HepG2 (cell line): Measurements from ENCODE around the gene C1orf35. TPM values are rescaled to one million over a fixed set of nuclear protein-coding genes. Genes with fewer than 3 reads are reported as not detected.
A peak's percentile ranks its signal among the peaks of the same experiment; 100 is the strongest.

Experiments used
- DNMT1 ChIP-seq: sonication (generic); formaldehyde crosslinking; IDR thresholded peaks from 2 replicates; pipeline ENCODE4 v1.5.1; 2020; ENCODE audit warnings: mild to moderate bottlenecking, missing genetic modification reagents
- MAFK ChIP-seq, 2 experiments: IDR thresholded peaks in 1 of 2; conservative IDR thresholded peaks in 1 of 2; 2 replicates each; pipeline ENCODE4 v1.6.1; 2011; ENCODE audit warnings: improper control_type of control experiment in 2 of 2, low read length in 2 of 2
- NFE2L2 ChIP-seq: fragments of 150-350 bp; IDR thresholded peaks from 2 replicates; pipeline ENCODE4 v1.6.1; 2014; ENCODE audit warnings: low read length
- NFIC ChIP-seq: IDR thresholded peaks from 2 replicates; pipeline ENCODE4 v1.6.1; 2012; ENCODE audit warnings: mild to moderate bottlenecking, low read length, inconsistent platforms
- PCBP1 ChIP-seq: fragments of 200-400 bp; formaldehyde crosslinking; IDR thresholded peaks from 2 replicates; pipeline ENCODE4 v1.6.1; 2017; ENCODE audit warnings: mild to moderate bottlenecking, low read depth, low read length, borderline replicate concordance
- RFX5 ChIP-seq: IDR thresholded peaks from 2 replicates; pipeline ENCODE4 v1.6.1; 2011; ENCODE audit warnings: low read depth, low read length, improper control_type of control experiment
- SP140L ChIP-seq: sonication (generic); formaldehyde crosslinking; IDR thresholded peaks from 2 replicates; pipeline ENCODE4 v1.4.0; 2020; ENCODE audit warnings: missing genetic modification reagents, borderline replicate concordance
- TEAD3 ChIP-seq: optimal IDR thresholded peaks from 2 replicates; pipeline ENCODE3; 2016; ENCODE audit warnings: borderline replicate concordance
- TP53 ChIP-seq: sonication (generic); formaldehyde crosslinking; conservative IDR thresholded peaks from 2 replicates; pipeline ENCODE4 v1.4.0; 2020; ENCODE audit warnings: missing genetic modification reagents
- XRCC5 ChIP-seq: fragments of 200-400 bp; formaldehyde crosslinking; optimal IDR thresholded peaks from 2 replicates; pipeline ENCODE3; 2017; ENCODE audit warnings: mild to moderate bottlenecking, low read length
- ZNF230 ChIP-seq: sonication (generic); formaldehyde crosslinking; IDR thresholded peaks from 2 replicates; pipeline ENCODE4 v1.4.0; 2020; ENCODE audit warnings: mild to moderate bottlenecking, missing genetic modification reagents
- ZNF326 ChIP-seq: sonication (generic); formaldehyde crosslinking; IDR thresholded peaks from 2 replicates; pipeline ENCODE4 v1.4.0; 2020; ENCODE audit warnings: missing genetic modification reagents, borderline replicate concordance
- ZNF34 ChIP-seq: sonication (generic); formaldehyde crosslinking; IDR thresholded peaks from 2 replicates; pipeline ENCODE4 v1.4.0; 2020; ENCODE audit warnings: mild to moderate bottlenecking, missing genetic modification reagents, borderline replicate concordance
- ZNF441 ChIP-seq: sonication (generic); formaldehyde crosslinking; IDR thresholded peaks from 2 replicates; pipeline ENCODE4 v1.7.0; 2021; ENCODE audit warnings: missing genetic modification reagents, borderline replicate concordance
- ZNF484 ChIP-seq: sonication (generic); formaldehyde crosslinking; IDR thresholded peaks from 2 replicates; pipeline ENCODE4 v1.5.1; 2020; ENCODE audit warnings: mild to moderate bottlenecking, low read depth, missing genetic modification reagents, borderline replicate concordance
- polyA plus RNA-seq, 8 experiments: library from polyadenylated mRNA; depleted of rRNA in 3 of 8; stranded (reverse) in 7 of 8; unstranded in 1 of 8; fragments of >200 nt; fragmentation: Illumina TruSeq in 4 of 8; extraction: Trizol in 4 of 8; gene quantifications; 2 replicates each; pipeline versions ENCODE4 v1.2.1 to v1.2.3, GENCODE V29; 2011 to 2016; ENCODE audit warnings: low read depth in 4 of 8, missing spikeins in 1 of 8, mixed read lengths in 1 of 8; ENCODE audit not compliant: insufficient read depth in 1 of 8
- total RNA-seq, 5 experiments: library from RNA; depleted of rRNA; stranded (reverse); fragments of >200 nt; fragmentation: Illumina TruSeq; extraction: Trizol; gene quantifications; 2 replicates each; pipeline ENCODE4 v1.2.3, GENCODE V29; 2016; ENCODE audit warnings: low read depth in 1 of 5
- TF ChIP-seq, protein P1 (sequence below): IDR thresholded peaks from 2 replicates; pipeline ENCODE4 v1.6.1; 2016; ENCODE audit warnings: control low read depth
- TF ChIP-seq, protein P2 (sequence below): sonication (generic); formaldehyde crosslinking; IDR thresholded peaks from 2 replicates; pipeline ENCODE4 v1.5.1; 2020; ENCODE audit warnings: missing genetic modification reagents, mild to moderate bottlenecking, borderline replicate concordance
- TF ChIP-seq, protein P3 (sequence below): sonication (generic); formaldehyde crosslinking; IDR thresholded peaks from 2 replicates; pipeline ENCODE4 v1.5.0; 2020; ENCODE audit warnings: missing genetic modification reagents
- TF ChIP-seq, protein P4 (sequence below), 2 experiments: IDR thresholded peaks; 2 replicates each; pipeline ENCODE4 v1.6.1; 2011 to 2012; ENCODE audit warnings: low read length in 2 of 2, borderline replicate concordance in 1 of 2, low read depth in 1 of 2, mild to moderate bottlenecking in 1 of 2, moderate library complexity in 1 of 2

The C1orf35 gene
- total and polyA plus RNA-seq, 2 of the 13 experiments (the other 11 are each of a cell fraction or from before 2014, with no cell fraction given) = 8.1 to 19.3 TPM

DNA sequence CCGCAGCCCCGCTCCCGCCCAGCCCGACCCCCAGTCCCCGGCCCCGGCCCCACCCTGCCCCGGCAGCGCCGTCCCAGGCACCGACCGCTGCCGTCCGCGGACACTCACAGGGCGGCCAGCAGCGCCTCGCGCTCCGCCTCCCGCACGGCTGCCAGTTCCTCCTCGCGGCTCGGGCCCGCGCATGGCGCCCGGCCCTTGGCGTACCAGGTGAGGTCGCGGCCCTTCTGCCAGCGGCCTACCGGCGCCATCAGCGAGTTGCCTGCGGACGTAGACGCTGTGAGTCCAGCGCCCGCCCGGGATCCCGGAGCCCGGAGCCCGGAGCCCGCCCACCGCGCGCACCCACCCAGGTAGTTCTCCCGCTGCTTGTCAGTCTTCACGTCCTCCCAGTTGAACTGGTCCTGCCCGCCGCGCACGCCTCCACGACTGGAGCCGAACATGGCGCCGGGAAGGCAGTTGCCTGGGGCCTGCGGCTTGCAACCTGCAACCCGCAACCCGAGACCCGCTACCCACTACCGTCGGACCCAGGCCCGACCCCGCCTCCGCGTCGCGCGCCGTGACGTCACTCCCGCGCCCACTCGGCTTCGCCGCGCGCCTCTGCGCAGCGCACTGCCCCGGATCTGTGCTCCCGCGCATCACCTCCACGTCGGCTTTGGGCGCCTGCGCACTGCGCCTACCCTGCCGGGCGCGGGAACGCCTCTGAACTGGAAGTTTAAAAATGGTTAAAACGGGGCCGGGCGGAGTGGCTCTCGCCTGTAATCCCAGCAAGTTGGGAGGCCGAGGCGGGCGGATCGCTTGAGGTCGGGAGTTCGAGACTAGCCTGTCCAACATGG is at the start of gene C1orf35 (continued):
- TF ChIP-seq ZNF441 (CRISPR knock-in tag) (0 out of 2 replicates have a peak, but pooled peaks have one; percentile 6), TP53 (CRISPR knock-in tag) (no peak; the same call in none of the 2 replicates), MAFK (conservative IDR thresholded peaks at IDR 0.05 in 1 of 2, IDR thresholded peaks at IDR 0.05 in 1 of 2; ENCODE audit: low read length in 2 of 2) (no peak), SP140L (CRISPR knock-in tag) (no peak; the same call in 1 of the 2 replicates), XRCC5 (peak; percentile 20), ZNF230 (peak; percentile 83), NFIC (no peak), NFE2L2 (no peak), ZNF326 (CRISPR knock-in tag) (no peak), ZNF484 (peak; percentile 67; the same call in 1 of the 2 replicates), TEAD3 (no peak), DNMT1 (CRISPR knock-in tag) (peak; percentile 91), PCBP1 (0 out of 2 replicates have a peak, but pooled peaks have one; percentile 34), ZNF34 (CRISPR knock-in tag) (no peak), RFX5 (peak; percentile 61)
- TF ChIP-seq, protein P1, sequence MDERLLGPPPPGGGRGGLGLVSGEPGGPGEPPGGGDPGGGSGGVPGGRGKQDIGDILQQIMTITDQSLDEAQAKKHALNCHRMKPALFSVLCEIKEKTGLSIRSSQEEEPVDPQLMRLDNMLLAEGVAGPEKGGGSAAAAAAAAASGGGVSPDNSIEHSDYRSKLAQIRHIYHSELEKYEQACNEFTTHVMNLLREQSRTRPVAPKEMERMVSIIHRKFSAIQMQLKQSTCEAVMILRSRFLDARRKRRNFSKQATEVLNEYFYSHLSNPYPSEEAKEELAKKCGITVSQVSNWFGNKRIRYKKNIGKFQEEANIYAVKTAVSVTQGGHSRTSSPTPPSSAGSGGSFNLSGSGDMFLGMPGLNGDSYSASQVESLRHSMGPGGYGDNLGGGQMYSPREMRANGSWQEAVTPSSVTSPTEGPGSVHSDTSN = no peak
- TF ChIP-seq, protein P2, sequence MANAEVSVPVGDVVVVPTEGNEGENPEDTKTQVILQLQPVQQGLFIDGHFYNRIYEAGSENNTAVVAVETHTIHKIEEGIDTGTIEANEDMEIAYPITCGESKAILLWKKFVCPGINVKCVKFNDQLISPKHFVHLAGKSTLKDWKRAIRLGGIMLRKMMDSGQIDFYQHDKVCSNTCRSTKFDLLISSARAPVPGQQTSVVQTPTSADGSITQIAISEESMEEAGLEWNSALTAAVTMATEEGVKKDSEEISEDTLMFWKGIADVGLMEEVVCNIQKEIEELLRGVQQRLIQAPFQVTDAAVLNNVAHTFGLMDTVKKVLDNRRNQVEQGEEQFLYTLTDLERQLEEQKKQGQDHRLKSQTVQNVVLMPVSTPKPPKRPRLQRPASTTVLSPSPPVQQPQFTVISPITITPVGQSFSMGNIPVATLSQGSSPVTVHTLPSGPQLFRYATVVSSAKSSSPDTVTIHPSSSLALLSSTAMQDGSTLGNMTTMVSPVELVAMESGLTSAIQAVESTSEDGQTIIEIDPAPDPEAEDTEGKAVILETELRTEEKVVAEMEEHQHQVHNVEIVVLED = peak; percentile 97
- TF ChIP-seq, protein P3, sequence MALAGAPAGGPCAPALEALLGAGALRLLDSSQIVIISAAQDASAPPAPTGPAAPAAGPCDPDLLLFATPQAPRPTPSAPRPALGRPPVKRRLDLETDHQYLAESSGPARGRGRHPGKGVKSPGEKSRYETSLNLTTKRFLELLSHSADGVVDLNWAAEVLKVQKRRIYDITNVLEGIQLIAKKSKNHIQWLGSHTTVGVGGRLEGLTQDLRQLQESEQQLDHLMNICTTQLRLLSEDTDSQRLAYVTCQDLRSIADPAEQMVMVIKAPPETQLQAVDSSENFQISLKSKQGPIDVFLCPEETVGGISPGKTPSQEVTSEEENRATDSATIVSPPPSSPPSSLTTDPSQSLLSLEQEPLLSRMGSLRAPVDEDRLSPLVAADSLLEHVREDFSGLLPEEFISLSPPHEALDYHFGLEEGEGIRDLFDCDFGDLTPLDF (CRISPR knock-in tag) = peak; percentile 98
- TF ChIP-seq, protein P4, sequence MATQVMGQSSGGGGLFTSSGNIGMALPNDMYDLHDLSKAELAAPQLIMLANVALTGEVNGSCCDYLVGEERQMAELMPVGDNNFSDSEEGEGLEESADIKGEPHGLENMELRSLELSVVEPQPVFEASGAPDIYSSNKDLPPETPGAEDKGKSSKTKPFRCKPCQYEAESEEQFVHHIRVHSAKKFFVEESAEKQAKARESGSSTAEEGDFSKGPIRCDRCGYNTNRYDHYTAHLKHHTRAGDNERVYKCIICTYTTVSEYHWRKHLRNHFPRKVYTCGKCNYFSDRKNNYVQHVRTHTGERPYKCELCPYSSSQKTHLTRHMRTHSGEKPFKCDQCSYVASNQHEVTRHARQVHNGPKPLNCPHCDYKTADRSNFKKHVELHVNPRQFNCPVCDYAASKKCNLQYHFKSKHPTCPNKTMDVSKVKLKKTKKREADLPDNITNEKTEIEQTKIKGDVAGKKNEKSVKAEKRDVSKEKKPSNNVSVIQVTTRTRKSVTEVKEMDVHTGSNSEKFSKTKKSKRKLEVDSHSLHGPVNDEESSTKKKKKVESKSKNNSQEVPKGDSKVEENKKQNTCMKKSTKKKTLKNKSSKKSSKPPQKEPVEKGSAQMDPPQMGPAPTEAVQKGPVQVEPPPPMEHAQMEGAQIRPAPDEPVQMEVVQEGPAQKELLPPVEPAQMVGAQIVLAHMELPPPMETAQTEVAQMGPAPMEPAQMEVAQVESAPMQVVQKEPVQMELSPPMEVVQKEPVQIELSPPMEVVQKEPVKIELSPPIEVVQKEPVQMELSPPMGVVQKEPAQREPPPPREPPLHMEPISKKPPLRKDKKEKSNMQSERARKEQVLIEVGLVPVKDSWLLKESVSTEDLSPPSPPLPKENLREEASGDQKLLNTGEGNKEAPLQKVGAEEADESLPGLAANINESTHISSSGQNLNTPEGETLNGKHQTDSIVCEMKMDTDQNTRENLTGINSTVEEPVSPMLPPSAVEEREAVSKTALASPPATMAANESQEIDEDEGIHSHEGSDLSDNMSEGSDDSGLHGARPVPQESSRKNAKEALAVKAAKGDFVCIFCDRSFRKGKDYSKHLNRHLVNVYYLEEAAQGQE (IDR thresholded peaks at IDR 0.05; ENCODE audit: borderline replicate concordance in 1 of 2, low read depth in 1 of 2, low read length in 2 of 2) = peak in 1 of 2 experiments; percentile 17; a peak in 1 of 4 replicates
